Measurements from ENCODE around the gene ST6GALNAC1. TPM values are rescaled to one million over a fixed set of nuclear protein-coding genes. Genes with fewer than 3 reads are reported as not detected.

Gene ST6GALNAC1
- total RNA-seq, 1 donor from 2014 or later: not detected

GRCh38 chr17:76576189-76576588 lies 67.4 kb downstream of the ST6GALNAC1 start:
- no peak for DNase-seq

- no peak for DNase-seq
These were observed 68.0 kb downstream of the ST6GALNAC1 start for GRCh38 chr17:76575570-76575969.

Other genes with a start within 250 kb of the ST6GALNAC1 start
- gene UBE2O, start 190.6 kb downstream of the ST6GALNAC1 start, total RNA-seq: 20.9 and 27.8 TPM in 2 replicates
- gene AANAT, start 176.2 kb downstream of the ST6GALNAC1 start, total RNA-seq: not detected in 2 replicates
- gene RHBDF2, start 142.3 kb downstream of the ST6GALNAC1 start, total RNA-seq: 34.5 and 35.5 TPM in 2 replicates
- 1.6 and 4.4 TPM in 2 replicates for gene CYGB, start 106.0 kb downstream of the ST6GALNAC1 start, total RNA-seq
- 0.19 and 0.68 TPM in 2 replicates for gene PRCD, start 103.7 kb downstream of the ST6GALNAC1 start, total RNA-seq
- 0.28 and 0.51 TPM in 2 replicates for gene ST6GALNAC2, start 57.9 kb downstream of the ST6GALNAC1 start, total RNA-seq
- 131 and 250 TPM in 2 replicates for gene MXRA7, start 67.2 kb upstream of the ST6GALNAC1 start, total RNA-seq
- gene JMJD6, start 82.8 kb upstream of the ST6GALNAC1 start, total RNA-seq: 20.8 and 23.1 TPM in 2 replicates
- gene METTL23, start 83.1 kb upstream of the ST6GALNAC1 start, total RNA-seq: 23.1 and 31.3 TPM in 2 replicates
- gene SRSF2, start 93.6 kb upstream of the ST6GALNAC1 start, total RNA-seq: 146 and 355 TPM in 2 replicates
- 29.5 and 37.8 TPM in 2 replicates for gene MFSD11, start 94.4 kb upstream of the ST6GALNAC1 start, total RNA-seq
- 0.34 and 0.37 TPM in 2 replicates for gene MGAT5B, start 224.6 kb upstream of the ST6GALNAC1 start, total RNA-seq

Data from dermis blood vessel endothelial cell (primary cell).